H1 (cell line): ENCODE results near the gene PHETA1. TPM values are rescaled to one million over a fixed set of nuclear protein-coding genes. Genes with fewer than 3 reads are reported as not detected.

Source experiments
- CTCF ChIA-PET: fragments of 300-600 bp; sonication (Branson Sonifier 250); formaldehyde crosslinking; loops from one replicate; lab custom pipeline; 2021; ENCODE audit not compliant: partially characterized antibody; lab: Charles Lee
- POLR2A ChIA-PET: fragments of 300-600 bp; sonication (Branson Sonifier 250); formaldehyde crosslinking; loops from one replicate; lab custom pipeline; 2021; ENCODE audit warnings: inconsistent platforms; ENCODE audit not compliant: partially characterized antibody; lab: Charles Lee
- DNase-seq, 2 experiments: peaks; one replicate each; pipeline versions ENCODE4 v3.0.0 to v3.0.0-alpha.2; 2010 to 2022; ENCODE audit warnings: low spot score in 2 of 2, low read depth in 1 of 2, mixed read lengths in 1 of 2
- FAIRE-seq: peaks from 2 replicates; lab custom pipeline; 2011; peaks lifted over from hg19 to GRCh38; lab: Jason Lieb, UNC
- H2AFZ ChIP-seq: 2 replicates; pipeline ENCODE4 v1.8.1; 2012; ENCODE audit warnings: low read length, inconsistent platforms
- H2AK5ac ChIP-seq: 2 replicates; pipeline ENCODE4 v1.6.1; 2013; ENCODE audit warnings: low read depth, low read length
- H2BK120ac ChIP-seq: replicated peaks from 2 replicates; pipeline ENCODE3; 2013; ENCODE audit warnings: low read depth, low read length, inconsistent platforms
- H2BK12ac ChIP-seq: 2 replicates; pipeline ENCODE4 v1.6.1; 2013; ENCODE audit warnings: low read depth, low read length
- H2BK15ac ChIP-seq: 2 replicates; pipeline ENCODE4 v1.6.1; 2013; ENCODE audit warnings: low read length
- H2BK20ac ChIP-seq: 2 replicates; pipeline ENCODE4 v1.6.1; 2013; ENCODE audit warnings: low read length
- H2BK5ac ChIP-seq: 2 replicates; pipeline ENCODE4 v1.6.1; 2013; ENCODE audit warnings: low read depth, low read length
- H3K14ac ChIP-seq: 2 replicates; pipeline ENCODE4 v1.6.1; 2013; ENCODE audit warnings: inconsistent platforms; ENCODE audit not compliant: insufficient read length
- H3K18ac ChIP-seq: 2 replicates; pipeline ENCODE4 v1.6.1; 2013; ENCODE audit warnings: low read length; ENCODE audit errors: extremely low read depth
- H3K23ac ChIP-seq: 2 replicates; pipeline ENCODE4 v1.6.1; 2013; ENCODE audit warnings: inconsistent platforms; ENCODE audit not compliant: insufficient read length
- H3K23me2 ChIP-seq: 2 replicates; pipeline ENCODE4 v1.6.1; 2013; ENCODE audit warnings: low read depth, low read length
- H3K27ac ChIP-seq: 2 replicates; pipeline ENCODE4 v1.6.1; 2011; ENCODE audit warnings: low read depth, low read length, inconsistent platforms
- H3K27me3 ChIP-seq, 4 experiments: replicated peaks in 1 of 4; 1 replicate in 1 of 4; 2 replicates in 3 of 4; pipeline versions ENCODE4 v1.6.1 to v1.8.1; 2011 to 2013; ENCODE audit warnings: low read length in 3 of 4, mild to moderate bottlenecking in 3 of 4, inconsistent platforms in 2 of 4, mixed read lengths in 2 of 4, moderate library complexity in 1 of 4; ENCODE audit not compliant: control insufficient read depth in 3 of 4, insufficient read depth in 3 of 4; ENCODE audit errors: extremely low read depth in 1 of 4
- H3K36me3 ChIP-seq, 4 experiments: 2 replicates each; pipeline versions ENCODE4 v1.6.1 to v1.8.1; 2011 to 2013; ENCODE audit warnings: mild to moderate bottlenecking in 4 of 4, low read length in 3 of 4, moderate library complexity in 2 of 4, control low read depth in 1 of 4, inconsistent platforms in 1 of 4; ENCODE audit not compliant: insufficient read depth in 4 of 4, control insufficient read depth in 2 of 4
- H3K4ac ChIP-seq: replicated peaks from 2 replicates; pipeline ENCODE3; 2013; ENCODE audit warnings: low read length, low read depth, mixed read lengths, inconsistent platforms; ENCODE audit not compliant: insufficient read length
- H3K4me1 ChIP-seq, 4 experiments: replicated peaks in 1 of 4; 1 replicate in 1 of 4; 2 replicates in 3 of 4; pipeline versions ENCODE4 v1.6.1 to v1.8.1; 2011 to 2013; ENCODE audit warnings: low read length in 3 of 4, inconsistent platforms in 2 of 4, mixed read lengths in 1 of 4; ENCODE audit not compliant: insufficient read depth in 4 of 4, control insufficient read depth in 3 of 4
- H3K4me2 ChIP-seq, 2 experiments: 2 replicates each; pipeline versions ENCODE4 v1.6.1 to v1.8.1; 2011 to 2013; ENCODE audit warnings: low read depth in 2 of 2, low read length in 2 of 2, control low read depth in 1 of 2, inconsistent platforms in 1 of 2, mild to moderate bottlenecking in 1 of 2; ENCODE audit not compliant: insufficient read depth in 1 of 2
- H3K4me3 ChIP-seq, 4 experiments: fragments of 200-600, 300-600 bp in 1 of 4; sonication (generic), shearing (Covaris generic), sonication (Bioruptor Twin) in 1 of 4; 2 replicates each; pipeline versions ENCODE4 v1.5.1 to v1.8.1; 2011 to 2016; ENCODE audit warnings: low read length in 4 of 4, low read depth in 3 of 4, control low read depth in 2 of 4, inconsistent platforms in 2 of 4, mild to moderate bottlenecking in 2 of 4, mixed read lengths in 1 of 4, moderate library complexity in 1 of 4; ENCODE audit not compliant: insufficient read depth in 2 of 4; ENCODE audit errors: extremely low read depth in 1 of 4
- H3K56ac ChIP-seq: replicated peaks from 2 replicates; pipeline ENCODE3; 2013; ENCODE audit warnings: low read depth, mild to moderate bottlenecking, mixed read lengths, low read length, inconsistent platforms; ENCODE audit not compliant: insufficient read length
- H3K79me1 ChIP-seq: 2 replicates; pipeline ENCODE4 v1.6.1; 2013; ENCODE audit warnings: low read depth, low read length, control low read depth
- H3K79me2 ChIP-seq, 2 experiments: 2 replicates each; pipeline versions ENCODE4 v1.6.1 to v1.8.1; 2012 to 2013; ENCODE audit warnings: low read length in 2 of 2, mild to moderate bottlenecking in 2 of 2, inconsistent platforms in 1 of 2; ENCODE audit not compliant: insufficient read depth in 2 of 2, control insufficient read depth in 1 of 2
- H3K9ac ChIP-seq, 4 experiments: replicated peaks in 1 of 4; 1 replicate in 1 of 4; 2 replicates in 3 of 4; pipeline versions ENCODE4 v1.6.1 to v1.8.1; 2011 to 2013; ENCODE audit warnings: low read depth in 3 of 4, low read length in 3 of 4, control low read depth in 2 of 4, mild to moderate bottlenecking in 2 of 4, moderate library complexity in 2 of 4, inconsistent platforms in 1 of 4; ENCODE audit errors: extremely low read depth in 1 of 4
- H3K9me3 ChIP-seq, 2 experiments: 2 replicates each; pipeline versions ENCODE4 v1.6.1 to v1.8.1; 2012 to 2013; ENCODE audit warnings: mild to moderate bottlenecking in 2 of 2, moderate library complexity in 2 of 2, control low read depth in 1 of 2, inconsistent platforms in 1 of 2, low read depth in 1 of 2, low read length in 1 of 2, mixed read lengths in 1 of 2; ENCODE audit not compliant: insufficient read depth in 2 of 2
- H4K20me1 ChIP-seq, 2 experiments: replicated peaks in 1 of 2; 2 replicates each; pipeline versions ENCODE3 to v1.8.1; 2011 to 2013; ENCODE audit warnings: inconsistent platforms in 2 of 2, low read length in 2 of 2, mild to moderate bottlenecking in 1 of 2; ENCODE audit not compliant: insufficient read depth in 2 of 2, control insufficient read depth in 1 of 2
- H4K5ac ChIP-seq: 2 replicates; pipeline ENCODE4 v1.6.1; 2013; ENCODE audit warnings: low read length, low read depth, mixed read lengths, inconsistent platforms; ENCODE audit not compliant: insufficient read length
- H4K8ac ChIP-seq: 2 replicates; pipeline ENCODE4 v1.8.0; 2013; ENCODE audit warnings: mild to moderate bottlenecking, moderate library complexity, low read length, inconsistent platforms; ENCODE audit not compliant: insufficient read depth; ENCODE audit errors: extremely low read depth
- H4K91ac ChIP-seq: replicated peaks from 2 replicates; pipeline ENCODE3; 2013; ENCODE audit warnings: low read length, mixed read lengths, inconsistent platforms; ENCODE audit not compliant: insufficient read length
- BACH1 ChIP-seq: IDR thresholded peaks from 2 replicates; pipeline ENCODE4 v1.6.1; 2012; ENCODE audit warnings: low read length, improper control_type of control experiment
- FOSL1 ChIP-seq: IDR thresholded peaks from 2 replicates; pipeline ENCODE4 v1.6.1; 2011; ENCODE audit warnings: mild to moderate bottlenecking, low read depth, low read length, moderate library complexity; ENCODE audit not compliant: insufficient read depth
- HDAC2 ChIP-seq, 2 experiments: fragments of 300-600 bp in 1 of 2; sonication (generic) in 1 of 2; IDR thresholded peaks; 2 replicates each; pipeline ENCODE4 v1.6.1; 2011 to 2012; ENCODE audit warnings: low read depth in 2 of 2, low read length in 2 of 2, mild to moderate bottlenecking in 2 of 2, moderate library complexity in 2 of 2, borderline replicate concordance in 1 of 2, inconsistent platforms in 1 of 2
- JUN ChIP-seq: IDR thresholded peaks from 2 replicates; pipeline ENCODE4 v1.6.1; 2011; ENCODE audit warnings: low read depth, mild to moderate bottlenecking, improper control_type of control experiment, low read length
- RAD21 ChIP-seq, 2 experiments: IDR thresholded peaks in 1 of 2; conservative IDR thresholded peaks in 1 of 2; 2 replicates each; pipeline ENCODE4 v1.6.1; 2011; ENCODE audit warnings: low read depth in 2 of 2, low read length in 2 of 2, improper control_type of control experiment in 1 of 2, inconsistent platforms in 1 of 2, mild to moderate bottlenecking in 1 of 2, moderate library complexity in 1 of 2
- SP1 ChIP-seq: IDR thresholded peaks from 2 replicates; pipeline ENCODE4 v1.6.1; 2011; ENCODE audit warnings: low read depth, low read length
- SP2 ChIP-seq: IDR thresholded peaks from 2 replicates; pipeline ENCODE4 v1.6.1; 2012; ENCODE audit warnings: mild to moderate bottlenecking, low read length, inconsistent platforms
- WGBS, 2 experiments: shearing (Covaris generic) in 1 of 2; methylation state at CpG; one replicate each; pipeline versions ENCODE4 v1.1.6 to v1.1.7; 2013 to 2015; ENCODE audit warnings: low lambda C conversion rate in 2 of 2, mixed read lengths in 2 of 2, inconsistent platforms in 1 of 2, low coverage in 1 of 2, missing lambda C conversion rate in 1 of 2; ENCODE audit not compliant: insufficient replicate concordance in 2 of 2, insufficient coverage in 1 of 2, insufficient read length in 1 of 2; ENCODE audit errors: extremely low coverage in 1 of 2, missing lambda C conversion rate in 1 of 2; 5-methylcytosine and 5-hydroxymethylcytosine counted together
- polyA plus RNA-seq, 7 experiments: library from polyadenylated mRNA; depleted of rRNA in 3 of 7; stranded (reverse) in 5 of 7; unstranded in 2 of 7; fragments of >200 nt in 5 of 7; fragments of 200-250 nt in 2 of 7; gene quantifications; 1 replicate in 5 of 7; 2 replicates in 1 of 7; 4 replicates in 1 of 7; pipeline versions ENCODE4 v1.2.1 to v1.2.3, GENCODE V29; 2011 to 2013; ENCODE audit warnings: missing spikeins in 2 of 7, mixed read lengths in 2 of 7
- total RNA-seq: library from RNA; stranded (reverse); fragmentation: NEBNext Ultra II Directional; extraction: Animal tissue kit (Norgen Biotek cat#: 25700); gene quantifications from 2 replicates; pipeline ENCODE4 v1.2.1, GENCODE V29; 2021
- TF ChIP-seq, protein P1 (sequence below): IDR thresholded peaks from 2 replicates; pipeline ENCODE4 v1.6.1; 2011; ENCODE audit warnings: low read length, improper control_type of control experiment

The PHETA1 gene
- total and polyA plus RNA-seq, 2 of the 8 experiments (the other 6 are each of a cell fraction or from before 2014, with no cell fraction given): 5.2 to 12.3 TPM

DNA sequence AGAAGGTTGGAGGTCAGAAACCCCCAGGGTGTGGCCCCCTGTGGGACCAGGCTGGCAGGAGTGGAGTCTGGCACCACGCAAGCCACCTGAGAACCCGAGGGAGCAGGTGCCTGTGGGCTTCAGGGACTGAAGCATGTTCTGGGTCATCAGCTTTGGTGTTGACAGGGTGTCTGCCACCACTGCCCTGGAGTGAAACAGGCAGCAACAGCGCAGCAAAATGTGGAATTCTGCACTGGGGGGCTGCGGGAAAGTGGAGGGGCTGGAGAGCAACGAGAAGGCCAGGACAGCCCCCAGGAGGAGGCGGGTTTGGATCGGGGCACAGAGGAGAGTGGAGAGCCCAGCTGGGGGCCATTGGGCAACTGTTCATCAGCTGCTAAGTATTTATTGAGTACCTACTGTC lies 15.9 kb downstream of the PHETA1 start:
- H2BK15ac ChIP-seq: no peak overlapping the region
- no peaks in the 10 kb centered on the region for H3K79me2 ChIP-seq
- no peak overlapping the region for H3K14ac ChIP-seq
- no peak overlapping the region for H2BK5ac ChIP-seq
- H3K4me2 ChIP-seq: no peak overlapping the region
- ChIA-PET POLR2A (interaction anchor here (0.9 kb wide), 1 partner anchor 51 kb away, joined by 3 read pairs; no protein-coding TSS in a partner anchor), CTCF (interaction anchor here (0.8 to 1.5 kb wide), 4 partner anchors 15 to 98 kb away, joined by 3 to 6 read pairs (median 4); no protein-coding TSS in a partner anchor)
- H2AK5ac ChIP-seq: no peak overlapping the region
- H4K5ac ChIP-seq: no peak overlapping the region
- H3K4ac ChIP-seq: no peak overlapping the region
- H4K20me1 ChIP-seq: no peaks in the 10 kb centered on the region
- H4K8ac ChIP-seq: no peak overlapping the region
- H3K79me1 ChIP-seq: no peaks in the 10 kb centered on the region
- H2BK20ac ChIP-seq: no peak overlapping the region
- H3K27me3 ChIP-seq: no peaks in the 10 kb centered on the region; a peak in 1 of 7 replicates
- no peak for DNase-seq
- H3K23ac ChIP-seq: no peak overlapping the region
- H4K91ac ChIP-seq: no peak overlapping the region
- peaks cover 0 to 4% (median 1%) of the 10 kb centered on the region in 4 experiments; a peak in 3 of 8 replicates for H3K36me3 ChIP-seq
- H2AFZ ChIP-seq: no peak overlapping the region
- no peak overlapping the region for H2BK120ac ChIP-seq
- peaks cover 4 to 5% of the 10 kb centered on the region in 2 experiments; a peak in 3 of 4 replicates for H3K9me3 ChIP-seq
- no peaks in the 10 kb centered on the region; the same call in 1 of the 2 replicates for H3K23me2 ChIP-seq
- no peak overlapping the region for H3K27ac ChIP-seq
- 0 out of 7 replicates have a peak, but pooled peaks cover 0 to 4% (median 0%) of the 10 kb centered on the region in 4 experiments for H3K4me1 ChIP-seq
- no peak overlapping the region for H3K9ac ChIP-seq
- no peak overlapping the region for H3K18ac ChIP-seq
- no peak overlapping the region for H3K56ac ChIP-seq
- no peak overlapping the region for H2BK12ac ChIP-seq
- 95% methylated on average over 7 of the region's 7 CpGs; no CpG with 5 or more reads in 1 of the 2 experiments for WGBS, 2 experiments
- H3K4me3 ChIP-seq: no peak overlapping the region
- FAIRE-seq: no peak
- TF ChIP-seq, protein P1, sequence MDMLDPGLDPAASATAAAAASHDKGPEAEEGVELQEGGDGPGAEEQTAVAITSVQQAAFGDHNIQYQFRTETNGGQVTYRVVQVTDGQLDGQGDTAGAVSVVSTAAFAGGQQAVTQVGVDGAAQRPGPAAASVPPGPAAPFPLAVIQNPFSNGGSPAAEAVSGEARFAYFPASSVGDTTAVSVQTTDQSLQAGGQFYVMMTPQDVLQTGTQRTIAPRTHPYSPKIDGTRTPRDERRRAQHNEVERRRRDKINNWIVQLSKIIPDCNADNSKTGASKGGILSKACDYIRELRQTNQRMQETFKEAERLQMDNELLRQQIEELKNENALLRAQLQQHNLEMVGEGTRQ: no peak
- TF ChIP-seq RAD21 (IDR thresholded peaks at IDR 0.05 in 1 of 2, conservative IDR thresholded peaks at IDR 0.05 in 1 of 2; ENCODE audit: low read depth in 2 of 2, low read length in 2 of 2) (no peak), BACH1 (no peak), SP1 (no peak), FOSL1 (no peak), JUN (no peak), HDAC2 (IDR thresholded peaks at IDR 0.05; ENCODE audit: borderline replicate concordance in 1 of 2, low read depth in 2 of 2, low read length in 2 of 2) (no peak), SP2 (no peak)
